GOT3 (cell line): Measurements from ENCODE around the gene GALNT7.
"Not testable (repeated sequence)": the region's sequence is repeated elsewhere in the genome, so short reads cannot be mapped to it uniquely, and the experiment has no call there.

Source experiments
- DNase-seq: peaks from one replicate; lab custom pipeline; 2025; ENCODE audit warnings: mixed read lengths; lab: John Stamatoyannopoulos, UW

The GALNT7 gene

GRCh38 chr4:173168396-173169177 is at the start of gene GALNT7:
GALNT7 (plus strand) TSS chr4:173168811; CDS start chr4:173168836, 25 bp downstream.
- DNase-seq, result no peak

- not testable (repeated sequence) for DNase-seq
Measured at GRCh38 chr4:173118819-173119218, 49.8 kb upstream of the GALNT7 start.

GRCh38 chr4:173119818-173120217 is 48.8 kb upstream of the GALNT7 start:
- no peak for DNase-seq

- no peak for DNase-seq
Measured at GRCh38 chr4:173121076-173121561, 47.5 kb upstream of the GALNT7 start.

- DNase-seq, result no peak
Measured at GRCh38 chr4:173124209-173124865, 44.3 kb upstream of the GALNT7 start.

GRCh38 chr4:173125216-173125812 is 43.3 kb upstream of the GALNT7 start:
- no peak for DNase-seq

- DNase-seq, result no peak
Measured at GRCh38 chr4:173128199-173128890, 40.3 kb upstream of the GALNT7 start.

- no peak for DNase-seq
Measured at GRCh38 chr4:173130687-173131086, 37.9 kb upstream of the GALNT7 start.

GRCh38 chr4:173134426-173134825 is 34.2 kb upstream of the GALNT7 start:
- DNase-seq, result no peak

GRCh38 chr4:173135241-173135847 is 33.3 kb upstream of the GALNT7 start:
- no peak for DNase-seq

- DNase-seq, result no peak
Measured at GRCh38 chr4:173138624-173139023, 30.0 kb upstream of the GALNT7 start.

- DNase-seq, result no peak
Measured at GRCh38 chr4:173139561-173139960, 29.1 kb upstream of the GALNT7 start.

GRCh38 chr4:173145131-173145530 is 23.5 kb upstream of the GALNT7 start:
- no peak for DNase-seq

- DNase-seq, result no peak
Measured at GRCh38 chr4:173146456-173146855, 22.2 kb upstream of the GALNT7 start.

GRCh38 chr4:173151496-173151895 is 17.1 kb upstream of the GALNT7 start:
- no peak for DNase-seq

- DNase-seq, result no peak
Measured at GRCh38 chr4:173152104-173152503, 16.5 kb upstream of the GALNT7 start.

GRCh38 chr4:173153445-173153844 is 15.2 kb upstream of the GALNT7 start:
- DNase-seq, result no peak

- DNase-seq, result no peak
Measured at GRCh38 chr4:173159791-173160190, 8.8 kb upstream of the GALNT7 start.

- DNase-seq, result no peak
Measured at GRCh38 chr4:173160871-173161270, 7.7 kb upstream of the GALNT7 start.

GRCh38 chr4:173161311-173161710 is 7.3 kb upstream of the GALNT7 start:
- DNase-seq, result no peak

- DNase-seq, result no peak
Measured at GRCh38 chr4:173165706-173166105, 2.9 kb upstream of the GALNT7 start.

- no peak for DNase-seq
Measured at GRCh38 chr4:173166491-173166890, 2.1 kb upstream of the GALNT7 start.
